ENCODE data around the gene PMF1. TPM values are rescaled to one million over a fixed set of nuclear protein-coding genes. Genes with fewer than 3 reads are reported as not detected.

The PMF1 gene
- total RNA-seq, 1 experiment from 2014 or later, result 59.0 TPM

DNA sequence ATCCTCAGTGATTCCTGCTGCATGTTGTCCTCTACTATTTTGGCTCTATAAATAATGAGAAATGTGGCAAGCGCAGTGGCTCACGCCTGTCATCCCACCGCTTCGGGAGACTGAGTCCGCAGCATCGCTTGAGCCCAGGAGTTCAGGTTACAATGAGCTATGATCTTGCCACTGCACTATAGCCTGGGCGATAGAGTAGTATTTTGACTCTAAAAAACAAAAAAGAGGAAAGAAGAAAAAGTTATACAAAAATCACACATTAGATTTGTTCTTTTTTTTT, 19.7 kb upstream of the PMF1 start:
- TF ChIP-seq, protein P1, sequence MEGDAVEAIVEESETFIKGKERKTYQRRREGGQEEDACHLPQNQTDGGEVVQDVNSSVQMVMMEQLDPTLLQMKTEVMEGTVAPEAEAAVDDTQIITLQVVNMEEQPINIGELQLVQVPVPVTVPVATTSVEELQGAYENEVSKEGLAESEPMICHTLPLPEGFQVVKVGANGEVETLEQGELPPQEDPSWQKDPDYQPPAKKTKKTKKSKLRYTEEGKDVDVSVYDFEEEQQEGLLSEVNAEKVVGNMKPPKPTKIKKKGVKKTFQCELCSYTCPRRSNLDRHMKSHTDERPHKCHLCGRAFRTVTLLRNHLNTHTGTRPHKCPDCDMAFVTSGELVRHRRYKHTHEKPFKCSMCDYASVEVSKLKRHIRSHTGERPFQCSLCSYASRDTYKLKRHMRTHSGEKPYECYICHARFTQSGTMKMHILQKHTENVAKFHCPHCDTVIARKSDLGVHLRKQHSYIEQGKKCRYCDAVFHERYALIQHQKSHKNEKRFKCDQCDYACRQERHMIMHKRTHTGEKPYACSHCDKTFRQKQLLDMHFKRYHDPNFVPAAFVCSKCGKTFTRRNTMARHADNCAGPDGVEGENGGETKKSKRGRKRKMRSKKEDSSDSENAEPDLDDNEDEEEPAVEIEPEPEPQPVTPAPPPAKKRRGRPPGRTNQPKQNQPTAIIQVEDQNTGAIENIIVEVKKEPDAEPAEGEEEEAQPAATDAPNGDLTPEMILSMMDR (IDR thresholded peaks at IDR 0.05; ENCODE audit: unreplicated experiment), result no peak
- Mint-ChIP-seq H3K4me1 (ENCODE audit: low read depth, unreplicated experiment) (peaks cover 30% of the 10 kb centered on the region), H3K36me3 (ENCODE audit: insufficient read depth, unreplicated experiment) (peaks cover 17% of the 10 kb centered on the region), H3K27me3 (ENCODE audit: unreplicated experiment) (peaks cover 7% of the 10 kb centered on the region), H3K27ac (ENCODE audit: unreplicated experiment) (peak overlapping the region; percentile 85), H3K9me3 (ENCODE audit: low read depth, unreplicated experiment) (no peaks in the 10 kb centered on the region), H3K4me3 (ENCODE audit: low read depth, unreplicated experiment) (peak overlapping the region; percentile 95)
- CTCF ChIA-PET, result interaction anchor here (1.0 to 1.6 kb wide), 3 partner anchors 32 to 249 kb away, joined by 3 to 18 read pairs (median 14); no protein-coding TSS in a partner anchor
- DNase-seq, result no peak
- intact Hi-C loops (cut with micrococcal nuclease; ENCODE audit: unreplicated experiment), result no loop called here
- BruUV-seq (replicated peaks), result no TSS peak

DNA sequence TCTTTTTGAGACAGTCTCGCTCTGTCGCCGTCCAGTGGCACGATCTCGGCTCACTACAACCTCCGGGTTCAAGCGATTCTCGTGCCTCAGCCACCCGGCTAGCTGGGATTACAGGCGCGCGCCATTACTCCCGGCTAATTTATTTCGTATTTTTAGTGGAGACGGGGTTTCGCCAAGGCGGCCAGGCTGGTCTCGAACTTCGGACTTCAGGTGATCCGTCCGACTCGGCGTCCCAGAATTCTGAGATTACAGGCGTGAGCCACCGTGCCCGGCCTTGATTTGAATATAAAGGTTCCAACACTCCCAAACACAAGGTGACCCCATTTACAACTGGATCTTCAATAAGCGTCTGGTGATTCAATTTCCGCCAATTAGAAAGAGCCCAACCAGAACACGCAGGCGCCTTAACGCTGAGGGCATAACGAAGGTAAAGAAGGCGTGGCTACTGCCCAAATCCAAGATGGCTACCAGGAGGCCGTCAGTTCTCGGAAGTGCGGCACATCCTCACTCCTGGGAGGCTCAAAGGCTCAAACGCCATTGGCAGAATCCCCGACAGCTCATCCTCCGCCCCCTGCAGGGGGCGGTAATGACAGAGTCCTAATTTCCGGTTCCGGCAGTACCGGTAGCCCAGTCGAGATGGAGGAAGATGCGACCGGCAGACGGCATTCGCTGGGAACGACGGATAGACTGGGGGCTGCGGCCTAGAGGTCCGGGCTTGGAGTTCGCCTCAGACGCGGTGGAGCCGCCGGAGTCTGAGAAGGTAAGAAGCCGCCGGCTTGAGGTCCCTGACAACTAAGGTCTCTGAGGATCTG, 19.1 kb upstream of the PMF1 start, which contains the start of gene SLC25A44:
TSS of gene SLC25A44 (plus strand) at position 617 of the 812 bp plus-strand sequence. CDS start 5,744 bp downstream, outside the sequence.
- H3K27me3 Mint-ChIP-seq (ENCODE audit: unreplicated experiment), result peaks cover 7% of the 10 kb centered on the region
- H3K9me3 Mint-ChIP-seq (ENCODE audit: low read depth, unreplicated experiment), result no peaks in the 10 kb centered on the region
- CTCF ChIA-PET, result interaction anchor here (0.6 to 1.6 kb wide), 6 partner anchors 15 to 249 kb away, joined by 3 to 18 read pairs (median 12); partner anchors contain the start of gene PMF1
- intact Hi-C loops (cut with micrococcal nuclease; ENCODE audit: unreplicated experiment), result no loop called here
- peak within 1 kb of the TSS; percentile 95 for H3K4me3 Mint-ChIP-seq (ENCODE audit: low read depth, unreplicated experiment)
- peaks cover 30% of the 10 kb centered on the region for H3K4me1 Mint-ChIP-seq (ENCODE audit: low read depth, unreplicated experiment)
- TF ChIP-seq, protein P1 (IDR thresholded peaks at IDR 0.05; ENCODE audit: unreplicated experiment), result peak; percentile 52
- DNase-seq, result peak; percentile 98
- peaks cover 17% of the 10 kb centered on the region for H3K36me3 Mint-ChIP-seq (ENCODE audit: insufficient read depth, unreplicated experiment)
- TSS peak; percentile 94 for BruUV-seq (replicated peaks)
- H3K27ac Mint-ChIP-seq (ENCODE audit: unreplicated experiment), result peak within 1 kb of the TSS; percentile 85

DNA sequence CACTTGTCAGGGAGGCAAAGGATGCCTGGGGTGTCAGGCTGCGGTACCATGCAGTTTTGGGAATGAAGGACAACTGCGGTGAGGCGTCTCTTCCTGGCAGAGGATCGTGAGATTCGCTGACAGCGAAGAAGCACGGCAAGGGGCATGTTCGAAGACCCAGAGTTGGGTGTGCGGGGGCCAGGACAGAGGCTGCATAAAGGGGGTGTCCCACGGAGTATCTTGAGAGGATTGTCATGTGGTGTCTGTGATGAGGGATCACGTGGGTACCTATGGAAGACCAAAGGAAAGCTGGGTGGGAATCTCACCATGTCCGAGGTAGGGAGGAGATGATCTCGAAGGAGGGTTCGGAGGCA, 18.5 kb upstream of the PMF1 start:
- Mint-ChIP-seq H3K4me3 (ENCODE audit: low read depth, unreplicated experiment) (peak overlapping the region; percentile 95), H3K27me3 (ENCODE audit: unreplicated experiment) (peaks cover 7% of the 10 kb centered on the region), H3K9me3 (ENCODE audit: low read depth, unreplicated experiment) (no peaks in the 10 kb centered on the region), H3K36me3 (ENCODE audit: insufficient read depth, unreplicated experiment) (peaks cover 17% of the 10 kb centered on the region), H3K4me1 (ENCODE audit: low read depth, unreplicated experiment) (peaks cover 30% of the 10 kb centered on the region), H3K27ac (ENCODE audit: unreplicated experiment) (peak overlapping the region; percentile 85)
- intact Hi-C loops (cut with micrococcal nuclease; ENCODE audit: unreplicated experiment), result no loop called here
- no peak for DNase-seq
- CTCF ChIA-PET, result interaction anchor here (1.1 to 1.6 kb wide), 3 partner anchors 19 to 48 kb away, joined by 14 to 18 read pairs (median 15); partner anchors contain the start of gene PMF1
- TSS peak; percentile 66 for BruUV-seq (replicated peaks)
- TF ChIP-seq, protein P1 (IDR thresholded peaks at IDR 0.05; ENCODE audit: unreplicated experiment), result no peak

DNA sequence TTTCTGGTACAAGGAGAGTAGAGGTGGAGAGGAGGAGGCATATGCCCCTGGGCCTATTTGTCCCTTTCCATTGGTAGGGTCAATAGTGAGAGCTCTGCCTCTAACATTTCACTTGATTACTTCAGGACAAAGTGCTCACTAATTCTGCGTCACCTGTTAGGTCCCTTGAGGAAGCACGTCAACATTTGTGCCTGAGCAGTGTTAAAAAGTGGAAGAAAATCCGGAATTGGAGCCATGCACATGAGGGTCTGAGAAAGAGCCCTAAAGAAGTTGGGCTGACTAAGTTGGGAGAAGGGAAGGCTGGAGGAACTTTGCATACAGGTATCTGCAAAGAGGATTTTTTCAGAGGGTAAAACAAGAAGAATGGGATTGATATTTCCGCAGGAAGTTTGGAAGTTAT, 17.0 kb upstream of the PMF1 start:
- BruUV-seq (replicated peaks), result no TSS peak
- H3K9me3 Mint-ChIP-seq (ENCODE audit: low read depth, unreplicated experiment), result no peaks in the 10 kb centered on the region
- no peaks in the 10 kb centered on the region for H3K27me3 Mint-ChIP-seq (ENCODE audit: unreplicated experiment)
- peaks cover 30% of the 10 kb centered on the region for H3K4me1 Mint-ChIP-seq (ENCODE audit: low read depth, unreplicated experiment)
- CTCF ChIA-PET, result no interaction called here
- DNase-seq, result no peak
- TF ChIP-seq, protein P1 (IDR thresholded peaks at IDR 0.05; ENCODE audit: unreplicated experiment), result no peak
- no peak overlapping the region for H3K4me3 Mint-ChIP-seq (ENCODE audit: low read depth, unreplicated experiment)
- no peak overlapping the region for H3K27ac Mint-ChIP-seq (ENCODE audit: unreplicated experiment)
- H3K36me3 Mint-ChIP-seq (ENCODE audit: insufficient read depth, unreplicated experiment), result peaks cover 17% of the 10 kb centered on the region
- intact Hi-C loops (cut with micrococcal nuclease; ENCODE audit: unreplicated experiment), result no loop called here

All from Calu3 (cell line).